HFF-Myc (cell line): ENCODE results near the gene ZFR2.
"Not testable (repeated sequence)": the region's sequence is repeated elsewhere in the genome, so short reads cannot be mapped to it uniquely, and the experiment has no call there.

ENCODE experiments used
- DNase-seq: peaks from one replicate; pipeline ENCODE4 v3.0.0-alpha.2; 2011; ENCODE audit warnings: low read depth; ENCODE audit errors: extremely low read depth
- H3K4me3 ChIP-seq: replicated peaks from 2 replicates; pipeline ENCODE4 v1.5.1; 2011; ENCODE audit warnings: low read depth, mild to moderate bottlenecking, control low read depth, low read length
- CTCF ChIP-seq: IDR thresholded peaks from 2 replicates; pipeline ENCODE4 v1.5.1; 2012; ENCODE audit warnings: mild to moderate bottlenecking, low read depth, low read length, control low read depth; ENCODE audit errors: missing control alignments

Gene ZFR2

GRCh38 chr19:3904233-3904632, 35.4 kb upstream of the ZFR2 start:
- no peak overlapping the region for H3K4me3 ChIP-seq
- no peak for DNase-seq
- TF ChIP-seq CTCF = no peak

- TF ChIP-seq CTCF = no peak
- H3K4me3 ChIP-seq = no peak overlapping the region
- DNase-seq = no peak
Measured at GRCh38 chr19:3902317-3902973, 33.6 kb upstream of the ZFR2 start.

- DNase-seq = no peak
- no peak for TF ChIP-seq CTCF
- no peak overlapping the region for H3K4me3 ChIP-seq
Measured at GRCh38 chr19:3899531-3900294, 30.9 kb upstream of the ZFR2 start.

GRCh38 chr19:3898426-3898825, 29.6 kb upstream of the ZFR2 start:
- DNase-seq = no peak
- no peak overlapping the region for H3K4me3 ChIP-seq
- no peak for TF ChIP-seq CTCF

GRCh38 chr19:3897936-3898335, 29.1 kb upstream of the ZFR2 start:
- H3K4me3 ChIP-seq = no peak overlapping the region
- DNase-seq = no peak
- no peak for TF ChIP-seq CTCF

- DNase-seq = no peak
- TF ChIP-seq CTCF = no peak
- H3K4me3 ChIP-seq = no peak overlapping the region
Measured at GRCh38 chr19:3895788-3896187, 26.9 kb upstream of the ZFR2 start.

GRCh38 chr19:3894959-3895358, 26.1 kb upstream of the ZFR2 start:
- not testable (repeated sequence) for DNase-seq, H3K4me3 ChIP-seq
